HG03460 (cell line): ENCODE measurements around the gene PXDN.
"Not testable (repeated sequence)": the region's sequence is repeated elsewhere in the genome, so short reads cannot be mapped to it uniquely, and the experiment has no call there.

ENCODE experiments used
- ATAC-seq: cut with Tn5 transposase; IDR thresholded peaks from one replicate; pipeline ENCODE4 v1.9.1; 2021; ENCODE audit not compliant: unreplicated experiment

Gene PXDN

DNA sequence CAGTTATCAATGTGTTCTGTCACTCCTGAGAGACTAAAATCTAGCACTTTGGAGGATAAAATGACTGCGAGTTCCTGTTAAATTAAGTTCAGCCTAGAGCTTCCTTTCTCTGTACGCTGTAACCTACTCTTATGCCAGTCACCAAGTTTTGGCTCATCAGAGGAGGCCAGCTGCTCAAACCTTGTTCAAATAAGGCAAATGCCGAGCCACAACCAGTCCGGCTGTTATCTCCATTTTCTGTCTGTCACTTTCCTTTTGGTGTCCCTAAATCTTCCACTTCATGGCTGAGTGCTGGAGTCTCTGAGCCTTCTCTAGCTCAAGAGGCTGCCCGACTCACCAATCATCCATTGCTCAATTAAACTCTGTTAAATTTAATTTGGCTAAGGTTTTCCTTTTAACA lies 33.5 kb upstream of the PXDN start:
- ATAC-seq = no peak

DNA sequence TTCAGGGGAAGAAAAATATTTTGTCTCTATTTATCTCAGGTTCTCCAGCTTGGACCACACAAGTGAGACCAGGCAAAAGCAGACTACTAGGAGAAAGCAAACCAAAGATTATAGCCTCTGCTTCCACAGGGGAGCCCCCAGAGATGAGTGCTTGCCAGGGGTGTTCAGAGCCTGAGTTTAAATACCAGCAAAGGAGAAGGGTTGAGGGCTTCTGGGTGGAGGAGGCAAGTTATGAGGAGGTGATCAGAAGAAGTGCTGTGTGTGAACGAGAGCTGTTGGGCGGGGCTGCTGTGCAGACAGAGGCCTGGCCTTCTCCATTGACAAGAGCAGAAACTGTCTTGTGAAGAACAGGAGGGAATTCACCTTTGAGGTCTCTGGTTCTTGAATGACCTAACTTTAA lies 32.8 kb upstream of the PXDN start:
- no peak for ATAC-seq

DNA sequence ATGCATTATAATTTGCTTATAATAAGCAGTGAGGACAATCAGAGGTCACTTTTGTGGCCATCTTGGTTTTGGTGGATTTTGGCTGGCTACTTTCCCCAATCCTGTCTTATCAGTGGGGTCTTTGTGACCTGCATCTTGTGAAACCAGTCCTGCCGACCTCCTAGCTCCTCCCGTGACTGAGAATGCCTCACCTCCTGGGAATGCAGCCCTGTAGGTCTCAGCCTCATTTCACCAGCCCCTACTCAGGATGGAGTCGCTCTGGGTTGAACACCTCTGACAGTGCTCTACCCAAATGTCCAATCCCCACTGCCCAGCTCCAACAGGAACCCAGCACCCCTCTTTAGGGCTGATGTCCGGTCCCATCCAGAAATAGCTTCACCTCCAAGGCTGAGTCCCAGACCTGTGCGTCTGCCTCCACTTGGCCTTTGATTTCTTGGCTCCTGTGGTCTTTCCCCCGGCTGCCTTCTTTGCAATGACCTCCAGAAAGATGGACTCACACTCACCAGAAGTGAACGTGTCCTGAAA lies 31.3 kb upstream of the PXDN start:
- ATAC-seq = no peak

DNA sequence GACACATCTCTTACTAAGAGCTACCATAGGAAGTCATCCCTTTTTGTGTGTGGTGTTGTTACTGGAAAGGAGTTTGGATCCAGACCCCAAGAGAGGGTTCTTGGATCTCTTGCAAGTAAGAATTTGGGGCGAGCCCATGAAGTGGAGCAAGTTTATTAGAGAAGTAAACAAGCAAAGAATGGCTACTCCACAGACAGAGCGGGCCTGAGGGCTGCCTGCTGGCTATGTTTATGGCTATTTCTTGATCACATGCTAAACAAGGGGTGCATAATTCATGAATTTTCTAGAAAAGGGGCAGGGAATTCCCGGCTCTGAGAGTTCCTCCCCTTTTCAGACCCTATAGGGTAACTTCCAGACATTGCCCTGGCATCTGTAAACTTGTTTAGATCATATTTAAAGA lies 30.6 kb upstream of the PXDN start:
- ATAC-seq = no peak

DNA sequence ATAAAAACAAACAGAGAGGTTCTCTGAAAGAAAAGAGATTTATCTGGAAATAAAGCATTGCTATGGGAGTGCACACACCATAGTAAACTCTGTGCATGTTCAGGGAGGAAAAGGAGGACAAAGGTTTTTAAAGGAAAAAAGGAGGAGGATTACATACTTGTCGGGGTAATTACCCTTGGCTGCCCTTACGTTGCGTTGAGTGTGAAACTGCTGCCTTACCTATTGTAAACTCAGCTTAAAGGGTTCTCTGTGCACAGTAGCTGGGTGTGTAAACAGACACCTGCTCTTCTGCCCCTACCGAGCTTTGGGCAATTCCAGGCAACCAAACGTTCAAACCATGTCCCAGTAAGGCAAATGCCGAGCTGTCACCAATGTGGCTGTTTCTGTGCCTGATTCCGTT lies 29.6 kb upstream of the PXDN start:
- no peak for ATAC-seq

DNA sequence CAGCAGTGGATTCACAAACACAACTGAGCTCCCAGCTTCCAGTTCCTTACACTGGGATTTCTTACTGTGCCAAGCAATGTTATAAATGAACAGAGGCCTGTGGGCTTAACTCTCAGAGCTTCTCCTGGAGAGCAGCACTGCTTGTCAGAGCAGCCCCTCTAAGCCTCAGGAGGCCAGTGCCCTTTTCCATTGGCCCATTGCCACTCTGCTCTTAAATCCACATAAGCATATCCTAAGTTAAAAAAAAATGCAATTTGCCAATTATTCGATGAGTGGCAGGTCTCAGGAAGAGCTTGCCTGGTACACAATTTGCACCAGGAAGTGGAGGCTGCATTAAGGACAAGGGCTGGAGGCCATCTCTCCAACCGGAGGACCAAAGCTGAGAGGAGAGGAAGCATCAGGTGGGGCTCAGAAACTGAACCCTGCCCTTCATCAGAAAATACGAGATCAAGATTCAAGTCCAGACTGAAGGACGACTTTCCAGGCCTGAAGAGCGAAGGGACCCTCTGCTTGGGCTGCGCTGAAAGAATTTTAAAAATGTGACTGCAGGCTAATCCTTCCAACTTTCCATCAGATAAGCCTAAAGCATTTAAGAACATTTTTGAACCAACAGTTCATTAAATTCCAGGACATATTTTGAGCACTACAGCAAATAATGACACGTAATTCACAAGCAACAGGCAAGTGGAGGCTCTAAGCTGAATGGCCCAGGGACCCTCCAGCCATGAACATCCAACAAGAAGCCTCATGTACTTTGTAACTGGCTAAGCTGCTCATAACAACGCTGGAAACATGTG lies 28.4 kb upstream of the PXDN start:
- no peak for ATAC-seq

DNA sequence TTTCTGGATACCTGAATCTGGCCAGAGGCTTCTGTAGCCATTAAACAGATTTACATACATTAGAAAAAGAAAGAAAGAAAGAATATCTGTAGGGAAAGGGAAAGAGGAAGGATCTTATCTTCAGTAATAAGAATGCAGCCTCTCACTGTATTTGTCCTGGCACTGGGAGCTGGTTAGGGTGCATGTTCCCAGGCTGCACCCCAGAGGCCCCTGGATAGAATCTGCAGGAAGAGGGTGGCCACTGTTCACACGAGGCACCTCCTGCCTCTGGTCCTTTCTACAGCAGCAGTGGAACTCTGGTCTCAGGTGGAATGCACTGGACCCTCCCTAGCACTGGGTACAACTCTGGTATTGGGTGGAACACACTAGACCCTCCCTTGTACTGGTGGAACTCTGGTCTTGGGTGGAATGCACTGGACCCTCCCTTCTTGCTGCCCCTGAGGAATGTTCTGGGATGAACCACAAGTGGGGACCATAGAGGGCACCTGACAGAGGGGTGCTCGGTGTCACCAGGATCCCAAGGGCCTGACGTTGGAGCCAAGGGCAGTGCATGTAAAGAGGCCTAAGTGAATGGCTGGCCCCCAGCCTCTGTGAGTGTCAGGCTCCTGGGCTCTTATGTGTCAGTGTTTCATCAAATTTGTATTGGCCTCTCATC lies 27.4 kb upstream of the PXDN start:
- ATAC-seq = no peak

DNA sequence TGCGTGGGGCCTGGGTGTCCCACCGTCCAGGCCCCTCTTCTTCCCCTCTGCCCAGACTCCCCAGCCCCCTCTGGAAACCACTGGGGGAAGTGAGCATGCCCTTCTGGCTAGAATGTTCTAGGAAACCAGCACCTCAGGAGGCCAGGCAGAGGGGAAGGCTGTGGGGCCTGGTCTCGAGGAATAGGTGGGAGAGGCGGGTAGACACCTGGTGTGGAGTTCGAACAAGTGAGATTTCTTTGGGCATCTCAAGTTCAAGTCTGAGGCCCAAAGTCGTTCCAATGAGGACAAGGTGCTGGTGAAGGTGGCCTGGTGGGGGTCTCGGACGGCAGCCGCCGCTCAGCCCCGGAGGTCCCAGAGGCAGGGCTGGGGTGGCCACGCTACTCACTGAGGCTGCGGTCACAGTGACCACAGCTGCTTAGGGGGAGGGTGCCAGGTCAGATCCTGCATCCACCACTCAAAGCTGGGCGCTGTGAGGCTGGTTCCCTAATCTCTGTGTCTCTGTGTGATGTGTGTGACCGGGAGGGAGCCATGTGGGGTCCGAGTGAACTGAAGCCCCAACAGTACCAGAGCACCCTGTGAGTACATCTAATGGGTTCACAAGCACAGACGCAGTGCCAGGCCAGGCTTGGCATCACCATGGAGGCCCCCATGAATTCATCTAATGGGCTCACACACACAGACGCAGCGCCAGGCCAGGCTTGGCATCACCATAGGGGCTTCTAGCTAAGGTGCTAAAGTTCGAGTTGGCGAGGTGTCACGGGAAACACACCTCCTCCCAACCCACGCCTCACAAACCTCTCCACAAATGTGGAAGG lies 26.5 kb upstream of the PXDN start:
- ATAC-seq = no peak

DNA sequence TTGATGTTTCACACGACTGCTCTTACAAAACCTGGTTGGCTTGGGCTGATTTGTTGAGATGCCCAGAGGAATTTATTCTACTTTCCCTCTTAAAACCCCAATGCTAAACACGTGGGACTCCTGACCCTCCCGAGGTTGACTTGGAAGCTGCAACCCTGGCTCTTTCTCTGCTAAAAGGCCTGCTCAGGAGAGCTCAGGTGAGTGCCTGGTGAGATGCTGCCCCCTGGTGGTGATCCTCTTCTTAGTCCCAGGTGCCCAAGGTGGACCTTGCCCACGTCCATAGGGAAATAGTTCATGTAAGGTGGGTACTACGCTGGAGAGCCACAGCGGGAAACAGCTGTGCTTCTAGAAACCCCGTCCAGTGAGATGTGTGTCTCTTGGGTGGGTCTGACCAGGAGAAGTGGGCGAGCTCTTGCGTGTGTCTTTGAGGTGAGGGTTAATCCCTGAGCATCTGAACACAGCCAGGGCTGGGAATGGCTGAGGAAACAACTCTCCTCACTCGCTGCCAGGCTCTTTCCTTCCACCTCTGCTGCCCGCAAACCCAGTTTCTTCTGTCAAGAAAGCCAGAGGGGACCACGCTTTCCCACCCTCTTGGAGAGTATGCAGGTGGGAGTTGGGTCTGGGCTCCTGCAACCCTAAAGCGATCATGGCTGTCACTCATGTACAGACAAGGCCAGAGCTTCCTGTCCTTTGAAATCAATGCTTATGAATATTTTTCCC lies 25.5 kb upstream of the PXDN start:
- no peak for ATAC-seq

DNA sequence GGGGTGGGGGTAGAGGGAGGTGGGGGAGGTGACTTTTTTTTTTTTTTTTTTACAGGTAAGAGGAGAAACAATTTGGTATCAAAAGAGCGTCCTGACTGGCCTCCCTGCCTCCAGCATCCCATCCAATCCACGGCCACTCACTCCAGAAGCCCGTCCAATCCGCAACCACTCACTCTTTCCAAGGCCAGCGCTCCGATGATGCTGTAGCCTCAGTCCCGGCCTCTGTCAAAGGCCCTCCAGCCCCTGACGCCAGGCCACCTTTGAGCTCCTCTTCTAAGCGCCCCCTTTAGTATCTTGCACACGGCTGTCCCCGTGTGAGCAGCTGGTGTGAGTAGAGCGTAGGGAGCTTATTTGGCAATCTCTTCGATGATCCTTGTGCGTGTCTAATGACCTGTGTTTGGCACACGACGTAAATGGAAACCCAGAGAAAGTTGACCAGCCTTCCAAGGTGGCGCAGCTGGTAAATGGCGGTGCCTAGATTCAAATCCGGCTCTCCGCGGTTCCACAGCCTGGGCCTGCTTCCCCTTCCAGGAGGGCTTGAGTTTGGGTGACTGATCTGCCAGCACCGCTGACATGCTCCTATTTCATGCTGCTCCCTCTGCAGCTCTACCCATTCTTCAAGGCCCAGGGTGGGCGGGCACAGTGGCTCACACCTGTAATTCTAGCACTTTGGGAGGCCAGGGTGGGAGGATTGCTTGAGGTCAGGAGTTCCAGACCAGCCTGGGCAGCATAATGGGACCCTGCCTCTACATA lies 23.8 kb upstream of the PXDN start:
- ATAC-seq = no peak

DNA sequence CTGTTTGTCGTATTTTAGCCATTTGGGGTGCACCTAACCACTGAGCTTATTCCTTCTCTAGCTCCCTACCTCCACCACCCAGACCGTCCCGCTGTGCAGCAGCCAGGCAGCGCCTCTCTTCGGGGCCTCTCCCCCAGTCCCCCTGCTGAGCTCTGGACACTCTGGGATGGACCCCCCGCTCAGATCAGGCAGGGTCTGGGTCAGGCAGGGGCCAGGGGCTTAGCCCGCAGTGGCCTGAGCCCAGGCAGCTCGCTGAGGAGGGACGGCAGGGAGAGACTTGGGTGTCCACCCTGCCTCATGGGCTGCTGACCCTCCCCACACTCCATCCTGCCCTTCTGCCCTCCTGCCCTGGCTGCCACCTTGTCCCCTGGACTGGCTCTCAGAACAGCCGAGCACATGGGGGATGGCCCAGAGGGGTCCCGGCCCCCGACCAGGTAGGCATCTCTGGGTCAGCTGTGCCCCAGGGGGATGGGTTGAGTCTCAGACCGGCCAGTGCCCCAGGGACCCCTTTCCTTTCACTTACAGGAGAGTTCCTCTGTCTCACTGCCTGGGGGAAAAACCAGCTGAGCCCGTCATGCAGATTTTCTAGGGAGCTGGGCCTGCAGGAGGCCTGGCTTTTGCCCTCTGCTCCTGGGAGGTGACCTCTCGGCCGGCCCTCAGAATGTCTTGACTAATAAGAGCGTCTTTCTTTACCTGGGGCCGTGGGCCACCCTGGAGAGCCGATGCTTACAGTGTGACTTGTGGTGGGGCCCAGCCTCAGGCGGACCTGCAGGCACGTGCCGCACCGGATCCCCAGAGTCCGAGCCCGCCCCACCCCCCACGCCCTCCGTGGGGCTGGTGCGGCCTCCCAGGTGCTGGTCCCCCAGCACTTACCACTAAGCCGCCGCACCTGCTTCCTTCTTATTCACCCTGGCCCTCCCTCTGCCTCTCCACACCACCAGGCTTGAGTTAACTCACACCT lies 22.8 kb upstream of the PXDN start:
- ATAC-seq = no peak

DNA sequence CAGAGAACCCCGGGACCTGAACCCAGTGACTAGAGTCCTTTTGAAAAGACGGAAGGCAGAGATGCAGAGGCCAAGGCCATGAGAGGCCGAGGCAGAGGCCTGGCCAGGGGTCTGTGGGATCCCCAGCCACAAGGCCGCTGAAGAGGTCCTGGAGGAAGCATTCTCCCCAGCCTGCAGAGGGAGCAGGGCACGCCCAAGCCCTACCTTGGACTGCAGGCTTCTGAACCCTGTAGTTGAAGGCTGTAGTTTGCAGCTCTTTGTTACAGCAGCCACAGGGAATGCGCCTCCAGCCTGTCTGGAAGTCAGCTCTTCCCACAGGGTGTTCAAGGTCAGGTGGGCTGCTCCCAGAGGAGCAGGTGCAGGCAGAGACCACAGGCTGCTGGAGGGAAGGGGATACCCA lies 22.1 kb upstream of the PXDN start:
- no peak for ATAC-seq

DNA sequence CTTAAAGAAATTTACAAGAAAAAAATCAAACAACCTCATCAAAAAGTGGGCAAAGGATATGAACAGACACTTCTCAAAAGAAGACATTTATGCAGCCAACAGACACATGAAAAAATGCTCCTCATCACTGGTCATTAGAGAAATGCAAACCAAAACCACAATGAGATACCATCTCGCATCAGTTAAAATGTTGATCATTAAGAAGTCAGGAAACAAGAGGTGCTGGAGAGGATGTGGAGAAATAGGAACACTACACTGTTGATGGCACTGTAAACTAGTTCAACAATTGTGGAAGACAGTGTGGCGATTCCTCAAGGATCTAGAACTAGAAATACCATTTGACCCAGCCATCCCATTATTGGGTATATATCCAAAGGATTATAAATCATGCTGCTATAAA lies 20.9 kb upstream of the PXDN start:
- not testable (repeated sequence) for ATAC-seq

DNA sequence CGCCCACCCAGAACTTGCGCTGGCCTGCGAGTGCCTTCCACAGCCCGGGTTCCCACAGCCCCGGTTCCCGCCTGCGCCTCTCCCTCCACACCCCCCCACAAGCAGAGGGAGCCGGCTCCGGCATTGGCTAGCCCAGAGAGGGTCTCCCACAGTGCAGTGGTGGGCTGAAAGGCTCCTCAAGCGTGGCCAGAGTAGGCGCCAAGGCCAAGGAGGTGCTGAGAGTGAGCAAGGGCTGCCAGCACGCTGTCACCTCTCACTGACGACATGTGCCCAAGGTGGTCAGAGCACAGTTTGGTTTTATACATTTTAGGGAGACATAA lies 15.3 kb upstream of the PXDN start:
- ATAC-seq = no peak

DNA sequence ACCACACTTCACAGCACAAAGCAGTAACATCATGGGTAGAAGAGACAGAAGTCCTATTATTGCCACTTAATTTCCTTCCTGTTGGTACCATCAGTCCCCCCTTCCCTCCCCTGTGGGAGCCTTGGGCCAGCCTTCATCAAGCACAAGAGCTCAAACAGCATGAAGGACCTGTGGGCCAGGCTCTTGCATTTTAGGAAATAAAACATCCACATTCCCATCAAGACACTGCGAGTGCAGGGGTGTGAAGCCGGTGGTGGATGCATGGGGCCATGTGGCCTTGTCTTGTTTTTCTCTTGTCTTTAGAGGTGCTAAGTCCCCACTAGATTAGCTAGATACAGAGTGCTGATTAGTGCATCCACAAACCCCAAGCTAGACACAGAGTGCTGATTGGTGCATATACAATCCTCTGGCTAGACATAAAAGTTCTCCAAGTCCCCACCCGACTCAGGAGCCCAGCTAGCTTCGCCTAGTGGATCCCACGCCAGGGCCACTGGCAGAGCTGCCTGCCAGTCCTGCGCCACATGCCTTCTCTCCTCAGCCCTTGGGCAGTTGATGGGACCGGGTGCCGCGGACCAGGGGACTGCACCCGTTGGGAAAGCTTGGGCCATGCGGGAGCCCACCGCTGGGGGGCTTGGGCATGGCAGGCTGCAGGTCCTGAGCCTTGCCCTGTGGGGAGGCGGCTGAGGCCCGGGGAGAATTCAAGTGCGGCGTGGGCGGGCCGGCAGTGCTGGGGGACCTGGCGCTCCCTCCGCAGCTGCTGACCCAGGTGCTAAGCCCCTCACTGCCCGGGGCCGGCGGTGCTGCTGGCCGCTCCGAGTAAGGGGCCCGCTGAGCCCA lies 14.7 kb upstream of the PXDN start:
- ATAC-seq = no peak

DNA sequence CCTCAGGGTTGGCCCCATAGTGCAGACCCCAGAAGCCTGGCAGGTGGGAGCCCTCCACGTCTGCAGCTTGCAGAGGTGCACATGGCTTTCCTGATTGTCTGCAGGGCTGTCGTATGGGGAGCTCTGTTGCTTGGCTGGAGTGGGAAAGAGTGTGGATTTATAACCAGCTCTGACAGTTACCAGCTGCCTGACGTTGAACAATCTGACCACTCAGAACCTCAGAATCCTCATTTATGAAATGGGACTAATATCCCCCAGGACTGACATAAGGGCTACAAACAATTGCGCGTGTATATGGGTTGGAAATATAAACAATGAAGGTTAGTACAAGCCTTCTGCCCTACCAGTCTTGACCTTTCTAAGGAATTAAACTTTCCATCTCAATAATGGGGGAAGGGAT lies 13.9 kb upstream of the PXDN start:
- ATAC-seq = no peak

DNA sequence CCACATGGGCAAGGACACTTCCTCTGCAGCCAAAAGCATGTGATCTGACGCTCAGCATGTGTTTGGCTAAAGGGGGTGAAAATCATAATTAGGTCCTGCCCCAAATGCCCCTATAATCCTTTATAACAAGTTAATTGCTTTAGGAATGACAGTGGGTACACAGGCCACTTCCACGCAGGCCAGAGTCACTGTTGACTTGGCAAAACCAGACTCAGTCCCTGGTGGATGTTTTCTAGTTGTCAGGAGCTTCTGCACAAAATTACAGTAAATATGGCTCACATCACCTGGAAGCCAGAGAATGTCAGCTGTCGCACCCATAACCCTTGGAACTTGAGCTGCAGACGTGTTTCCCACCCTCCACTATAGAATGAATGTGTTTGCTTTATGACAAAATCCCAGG lies 13.3 kb upstream of the PXDN start:
- ATAC-seq = no peak

DNA sequence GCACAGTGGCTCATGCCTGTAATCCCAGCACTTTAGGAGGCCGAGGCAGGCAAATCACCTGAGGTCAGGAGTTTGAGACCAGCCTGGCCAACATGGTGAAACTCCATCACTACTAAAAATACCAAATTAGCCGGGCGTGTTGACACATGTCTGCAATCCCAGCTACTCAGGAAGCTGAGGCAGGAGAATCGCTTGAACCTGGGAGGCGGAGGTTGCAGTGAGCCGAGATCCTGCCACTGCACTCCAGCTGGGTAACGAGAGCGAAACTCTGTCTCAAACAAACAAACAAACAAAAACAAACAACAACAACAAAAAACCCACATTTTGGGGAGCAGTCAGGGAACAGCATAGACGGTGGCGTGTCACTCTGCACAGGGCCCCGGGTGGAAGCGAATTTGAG lies 12.8 kb upstream of the PXDN start:
- not testable (repeated sequence) for ATAC-seq

DNA sequence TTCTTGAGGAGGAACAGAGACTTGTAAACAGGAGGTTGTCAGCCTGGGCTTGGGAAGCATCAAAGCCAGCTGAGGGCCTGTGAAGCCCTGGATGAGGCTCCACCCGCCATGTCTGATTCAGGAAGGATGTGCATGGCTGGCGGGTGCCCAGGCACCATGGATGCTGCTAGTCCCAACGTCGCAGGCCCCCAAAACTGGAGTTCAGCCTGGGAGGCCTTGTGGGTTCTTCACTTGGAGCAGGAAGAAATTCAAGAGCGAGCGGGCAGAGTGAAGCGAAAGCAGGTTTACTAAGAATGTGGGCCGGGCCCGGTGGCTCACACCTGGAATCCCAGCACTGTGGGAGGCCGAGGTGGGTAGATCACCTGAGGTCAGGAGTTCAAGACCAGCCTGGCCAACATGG lies 12.1 kb upstream of the PXDN start:
- no peak for ATAC-seq
